Common myeloid progenitor, CD34-positive (primary cell): ENCODE results near the gene RSAD2.
A peak's percentile ranks its signal among the peaks of the same experiment; 100 is the strongest.

Experiments
- CTCF ChIA-PET: fragments of 350-600 bp; sonication (Branson Sonifier 250); formaldehyde crosslinking; loops from one replicate; lab custom pipeline; 2021; ENCODE audit warnings: antibody characterized with exemption; lab: Charles Lee
- POLR2A ChIA-PET: fragments of 350-600 bp; sonication (Branson Sonifier 250); formaldehyde crosslinking; loops from one replicate; lab custom pipeline; 2021; ENCODE audit warnings: antibody characterized with exemption; lab: Charles Lee
- DNase-seq, 3 donors: peaks; one replicate each; pipeline versions ENCODE4 v3.0.0 to v3.0.0-alpha.2; 2013
- H3K27ac ChIP-seq, 2 experiments: 1 replicate in 1 of 2; 2 replicates in 1 of 2; pipeline ENCODE4 v1.7.0; 2013; ENCODE audit warnings: inconsistent platforms in 2 of 2, low read length in 2 of 2, mild to moderate bottlenecking in 2 of 2, low read depth in 1 of 2, moderate library complexity in 1 of 2; ENCODE audit not compliant: severe bottlenecking in 2 of 2, insufficient read depth in 1 of 2, poor library complexity in 1 of 2
- H3K27me3 ChIP-seq, 5 experiments: replicated peaks in 2 of 5; 1 replicate in 3 of 5; 2 replicates in 2 of 5; pipeline versions ENCODE4 v1.6.1 to v1.7.0; 2013; ENCODE audit warnings: low read length in 4 of 5, mild to moderate bottlenecking in 2 of 5, moderate library complexity in 2 of 5, inconsistent platforms in 1 of 5; ENCODE audit not compliant: insufficient read depth in 5 of 5, control insufficient read depth in 4 of 5
- H3K36me3 ChIP-seq, 4 experiments: 1 replicate in 2 of 4; 2 replicates in 2 of 4; pipeline versions ENCODE4 v1.6.1 to v1.7.0; 2013; ENCODE audit warnings: low read length in 3 of 4, control low read depth in 1 of 4, mild to moderate bottlenecking in 1 of 4; ENCODE audit not compliant: control insufficient read depth in 4 of 4, insufficient read depth in 4 of 4
- H3K4me1 ChIP-seq, 4 experiments: 1 replicate in 3 of 4; 2 replicates in 1 of 4; pipeline versions ENCODE4 v1.6.1 to v1.7.1; 2013; ENCODE audit warnings: low read length in 3 of 4, mild to moderate bottlenecking in 3 of 4, control low read depth in 1 of 4, inconsistent platforms in 1 of 4, moderate library complexity in 1 of 4; ENCODE audit not compliant: control insufficient read depth in 4 of 4, insufficient read depth in 4 of 4; ENCODE audit errors: control extremely low read depth in 1 of 4
- H3K4me3 ChIP-seq, 7 experiments: 1 replicate in 4 of 7; 2 replicates in 3 of 7; pipeline versions ENCODE4 v1.5.1 to v1.7.0; 2013; ENCODE audit warnings: mild to moderate bottlenecking in 7 of 7, low read length in 6 of 7, moderate library complexity in 6 of 7, inconsistent platforms in 2 of 7, low read depth in 2 of 7, control low read depth in 1 of 7; ENCODE audit not compliant: insufficient read depth in 4 of 7, control insufficient read depth in 1 of 7; ENCODE audit errors: extremely low read depth in 1 of 7
- H3K9me3 ChIP-seq, 5 experiments: 1 replicate in 4 of 5; 2 replicates in 1 of 5; pipeline versions ENCODE4 v1.6.1 to v1.7.1; 2013; ENCODE audit warnings: low read length in 4 of 5, mild to moderate bottlenecking in 2 of 5, inconsistent platforms in 1 of 5, low read depth in 1 of 5, moderate library complexity in 1 of 5; ENCODE audit not compliant: control insufficient read depth in 4 of 5, insufficient read depth in 2 of 5; ENCODE audit errors: control extremely low read depth in 1 of 5
- WGBS: methylation state at CpG from one replicate; pipeline ENCODE4 v1.1.5; 2013; ENCODE audit not compliant: insufficient coverage; 5-methylcytosine and 5-hydroxymethylcytosine counted together

Gene RSAD2

DNA sequence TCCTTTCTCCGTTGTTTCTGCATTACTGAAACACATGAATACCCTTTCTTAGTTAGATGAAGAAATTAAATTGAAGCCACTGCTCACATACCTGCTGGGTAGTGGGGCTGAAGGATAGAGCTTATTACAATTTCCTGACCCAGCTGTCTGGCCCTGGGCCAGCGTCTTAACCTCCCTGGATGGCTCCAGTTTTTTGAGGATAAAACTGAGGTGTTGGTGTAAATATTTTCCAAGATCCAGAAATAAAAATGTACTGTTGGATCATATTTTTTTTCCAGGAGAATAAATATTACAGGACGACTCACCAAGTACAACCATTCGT, 43.1 kb downstream of the RSAD2 start:
- Histone ChIP-seq H3K4me3 (no peak overlapping the region), H3K36me3 (peaks cover 0 to 51% (median 5%) of the 10 kb centered on the region in 4 experiments), H3K27me3 (no peaks in the 10 kb centered on the region), H3K4me1 (peaks cover 2 to 58% (median 48%) of the 10 kb centered on the region in 4 experiments), H3K9me3 (no peaks in the 10 kb centered on the region), H3K27ac (no peak overlapping the region)
- ChIA-PET POLR2A (no interaction called here), CTCF (interaction anchor here (0.8 to 11.1 kb wide), 17 partner anchors 8 to 123 kb away, joined by 3 to 126 read pairs (median 4); no protein-coding TSS in a partner anchor)
- no peak for DNase-seq
- WGBS = 100% methylated on average over 1 of the region's 4 CpGs

GRCh38 chr2:6921321-6921922, 43.8 kb downstream of the RSAD2 start:
- WGBS = 77% methylated on average over 10 of the region's 11 CpGs
- Histone ChIP-seq H3K27me3 (no peaks in the 10 kb centered on the region), H3K27ac (no peak overlapping the region), H3K4me1 (peaks cover 2 to 58% (median 54%) of the 10 kb centered on the region in 4 experiments), H3K9me3 (no peaks in the 10 kb centered on the region), H3K4me3 (no peak overlapping the region), H3K36me3 (peaks cover 0 to 58% (median 5%) of the 10 kb centered on the region in 4 experiments)
- ChIA-PET CTCF (interaction anchor here (0.7 to 11.1 kb wide), 19 partner anchors 8 to 122 kb away, joined by 3 to 126 read pairs (median 4); no protein-coding TSS in a partner anchor), POLR2A (no interaction called here)
- no peak for DNase-seq

DNA sequence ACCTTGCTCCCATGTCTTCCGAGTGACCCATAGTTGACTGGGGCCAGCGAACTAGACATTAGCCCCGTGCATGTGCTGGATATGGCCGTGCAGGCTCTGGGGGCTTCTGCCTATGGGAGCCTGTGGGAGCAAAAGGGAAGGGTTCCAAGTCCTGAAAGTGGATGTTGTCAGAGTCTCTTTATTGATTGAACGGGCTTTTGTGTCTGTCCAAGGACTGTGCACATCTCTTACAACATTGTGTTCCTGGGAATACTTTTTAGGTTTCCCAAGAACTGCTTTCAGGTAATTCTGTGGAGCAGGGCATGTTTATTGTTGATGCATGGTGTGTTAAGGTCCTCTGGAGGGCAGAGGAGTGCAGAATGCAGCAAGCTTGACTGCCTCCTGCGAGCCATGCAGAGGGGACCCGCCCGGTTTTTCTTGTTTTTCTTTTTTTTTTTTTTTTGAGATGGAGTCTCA, 44.7 kb downstream of the RSAD2 start:
- ChIA-PET POLR2A (no interaction called here), CTCF (interaction anchor here (0.8 to 11.1 kb wide), 10 partner anchors 12 to 121 kb away, joined by 3 to 126 read pairs (median 6); no protein-coding TSS in a partner anchor)
- WGBS = 83% methylated on average over 5 of the region's 8 CpGs
- Histone ChIP-seq H3K9me3 (no peaks in the 10 kb centered on the region), H3K36me3 (peaks cover 0 to 63% (median 5%) of the 10 kb centered on the region in 4 experiments), H3K4me1 (peaks cover 2 to 61% (median 54%) of the 10 kb centered on the region in 4 experiments), H3K27me3 (no peaks in the 10 kb centered on the region), H3K27ac (no peak overlapping the region), H3K4me3 (no peak overlapping the region)
- DNase-seq = peak in 2 of 3 donors; percentile 67

- WGBS = 98% methylated on average over 10 of the region's 10 CpGs
- CTCF ChIA-PET = interaction anchor here (0.6 to 11.1 kb wide), 3 partner anchors 14 to 38 kb away, joined by 3 to 126 read pairs (median 5); no protein-coding TSS in a partner anchor
- DNase-seq = no peak
- peaks cover 2 to 69% (median 58%) of the 10 kb centered on the region in 4 experiments for H3K4me1 ChIP-seq
- H3K36me3 ChIP-seq = peaks cover 0 to 72% (median 5%) of the 10 kb centered on the region in 4 experiments
- no peak overlapping the region for H3K27ac ChIP-seq
- no peaks in the 10 kb centered on the region for H3K9me3 ChIP-seq
- no peak overlapping the region for H3K4me3 ChIP-seq
- POLR2A ChIA-PET = interaction anchor here (0.6 kb wide), 1 partner anchor 134 kb away, joined by 3 read pairs; no protein-coding TSS in a partner anchor
- H3K27me3 ChIP-seq = no peaks in the 10 kb centered on the region
Observed at GRCh38 chr2:6923319-6923718, 45.7 kb downstream of the RSAD2 start.

DNA sequence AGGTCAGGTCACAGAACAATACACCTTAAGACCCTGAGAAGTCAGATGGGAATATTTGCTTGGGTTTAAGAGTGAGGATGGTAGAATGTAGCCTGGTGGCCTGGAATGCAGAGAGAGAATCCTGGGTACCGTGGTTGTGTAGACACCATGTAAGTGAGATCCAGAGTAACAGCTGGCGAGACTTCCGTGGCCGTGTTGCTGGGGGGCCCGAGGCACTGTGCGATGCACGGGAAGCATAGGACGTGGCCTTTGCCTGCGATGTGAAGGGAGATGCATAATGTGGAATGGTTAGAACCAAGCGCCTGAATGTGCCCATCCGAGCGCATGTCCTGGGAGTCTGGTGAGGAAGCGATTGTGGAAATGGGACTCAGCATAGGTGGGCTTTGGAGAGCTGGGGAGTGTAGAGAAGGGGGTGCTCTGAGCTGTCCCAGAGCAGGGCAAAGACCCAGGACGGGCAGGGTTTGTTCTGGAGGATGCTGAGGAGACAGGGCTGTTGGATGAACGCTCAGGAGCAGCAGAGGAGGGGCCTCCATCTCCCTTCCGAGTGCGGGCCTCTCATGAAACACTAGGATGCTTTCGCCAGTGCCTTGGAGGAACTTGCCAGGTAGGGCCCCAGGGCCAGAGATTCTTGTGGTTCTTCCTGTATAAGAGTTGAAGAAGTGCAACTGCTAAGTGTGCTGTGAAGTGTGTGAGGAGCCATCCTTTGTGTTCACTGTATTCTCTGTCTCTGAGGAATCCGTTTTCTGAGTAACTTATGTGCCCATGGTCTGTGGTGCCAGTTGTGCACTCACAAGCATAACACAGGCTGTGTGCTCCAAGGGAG, 46.7 kb downstream of the RSAD2 start:
- peak overlapping the region in 1 of 2 experiments; percentile 52 for H3K27ac ChIP-seq
- ChIA-PET POLR2A (no interaction called here), CTCF (interaction anchor here (1.7 kb wide), 1 partner anchor 10 kb away, joined by 5 read pairs; no protein-coding TSS in a partner anchor)
- WGBS = 91% methylated on average over 18 of the region's 19 CpGs
- no peaks in the 10 kb centered on the region for H3K27me3 ChIP-seq
- H3K4me1 ChIP-seq = peaks cover 7 to 72% (median 61%) of the 10 kb centered on the region in 4 experiments
- no peak for DNase-seq
- H3K36me3 ChIP-seq = peaks cover 0 to 71% (median 7%) of the 10 kb centered on the region in 4 experiments
- peak overlapping the region in 3 of 7 experiments; percentile 14 to 36 (median 16) for H3K4me3 ChIP-seq
- H3K9me3 ChIP-seq = no peaks in the 10 kb centered on the region

DNA sequence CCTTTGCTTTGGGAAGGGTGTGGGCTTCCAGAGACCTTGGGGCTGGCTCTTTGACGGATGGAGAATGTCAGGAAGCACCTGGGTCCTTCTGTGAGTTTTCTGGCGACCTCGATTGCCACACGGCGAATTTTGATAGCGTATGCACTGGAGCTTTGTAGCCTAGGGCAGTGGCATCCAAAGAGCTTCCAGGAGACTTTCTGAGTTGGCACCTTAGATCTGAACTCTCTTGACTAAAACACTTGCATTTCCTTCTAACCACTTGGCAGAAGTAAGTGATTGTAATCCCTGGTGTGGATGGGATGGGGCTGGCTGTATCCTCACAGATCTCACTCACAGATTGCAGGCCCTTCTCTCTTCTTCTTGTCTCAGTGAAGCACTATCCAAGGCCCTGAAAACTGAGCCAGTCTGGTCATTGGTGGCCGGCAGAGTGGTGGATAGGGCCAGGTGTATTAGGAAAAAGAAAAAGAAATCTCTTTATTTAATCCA, 47.4 kb downstream of the RSAD2 start:
- CTCF ChIA-PET = interaction anchor here (1.7 kb wide), 1 partner anchor 10 kb away, joined by 5 read pairs; no protein-coding TSS in a partner anchor
- peak in 2 of 3 donors; percentile 58 to 63 for DNase-seq
- peak overlapping the region in 3 of 7 experiments; percentile 14 to 36 (median 16) for H3K4me3 ChIP-seq
- no peaks in the 10 kb centered on the region for H3K27me3 ChIP-seq
- WGBS = 19% methylated on average over 5 of the region's 7 CpGs
- POLR2A ChIA-PET = no interaction called here
- H3K9me3 ChIP-seq = no peaks in the 10 kb centered on the region
- H3K36me3 ChIP-seq = peaks cover 0 to 64% (median 7%) of the 10 kb centered on the region in 4 experiments
- H3K4me1 ChIP-seq = peaks cover 9 to 71% (median 63%) of the 10 kb centered on the region in 4 experiments
- peak overlapping the region in 1 of 2 experiments; percentile 52 for H3K27ac ChIP-seq
